Mesenchymal stem cell (in vitro differentiated cells and primary cell): ENCODE results near the gene ALDH8A1. TPM values are rescaled to one million over a fixed set of nuclear protein-coding genes. Genes with fewer than 3 reads are reported as not detected.

Experiments used
- DNase-seq: peaks from one replicate; pipeline ENCODE4 v3.0.0-alpha.2; 2013
- H2AFZ ChIP-seq: one replicate; pipeline ENCODE4 v1.6.1; 2013; ENCODE audit warnings: low read depth, mild to moderate bottlenecking, control low read depth, inconsistent platforms, low read length, moderate library complexity
- H2AK5ac ChIP-seq: 2 replicates; pipeline ENCODE4 v1.6.1; 2013; ENCODE audit warnings: low read length, moderate library complexity, mild to moderate bottlenecking, inconsistent platforms; ENCODE audit not compliant: severe bottlenecking
- H2BK120ac ChIP-seq: one replicate; pipeline ENCODE4 v1.6.1; 2013; ENCODE audit warnings: low read depth, mild to moderate bottlenecking, inconsistent platforms, low read length, moderate library complexity
- H2BK12ac ChIP-seq, 2 experiments: one replicate each; pipeline ENCODE4 v1.6.1; 2013; ENCODE audit warnings: inconsistent platforms in 2 of 2, low read length in 2 of 2, mild to moderate bottlenecking in 2 of 2, moderate library complexity in 2 of 2, control low read depth in 1 of 2
- H2BK15ac ChIP-seq: one replicate; pipeline ENCODE4 v1.6.1; 2013; ENCODE audit warnings: mild to moderate bottlenecking, low read depth, inconsistent platforms; ENCODE audit not compliant: poor library complexity, severe bottlenecking
- H2BK5ac ChIP-seq: 2 replicates; pipeline ENCODE4 v1.6.1; 2013; ENCODE audit warnings: low read depth, mild to moderate bottlenecking, low read length, control low read depth, inconsistent platforms; ENCODE audit not compliant: poor library complexity, severe bottlenecking
- H3K14ac ChIP-seq, 2 experiments: one replicate each; pipeline ENCODE4 v1.6.1; 2013; ENCODE audit warnings: inconsistent platforms in 2 of 2, low read length in 2 of 2, control low read depth in 1 of 2, mild to moderate bottlenecking in 1 of 2, moderate library complexity in 1 of 2
- H3K18ac ChIP-seq, 2 experiments: one replicate each; pipeline ENCODE4 v1.6.1; 2013; ENCODE audit warnings: inconsistent platforms in 2 of 2, low read length in 2 of 2, control low read depth in 1 of 2, low read depth in 1 of 2, mild to moderate bottlenecking in 1 of 2
- H3K23ac ChIP-seq, 2 experiments: one replicate each; pipeline ENCODE4 v1.6.1; 2013; ENCODE audit warnings: inconsistent platforms in 2 of 2, low read length in 2 of 2, mild to moderate bottlenecking in 2 of 2, moderate library complexity in 2 of 2, control low read depth in 1 of 2
- H3K27ac ChIP-seq: 2 replicates; pipeline ENCODE4 v1.5.1; 2013; ENCODE audit warnings: mild to moderate bottlenecking, moderate library complexity, low read length, control low read depth, inconsistent platforms; ENCODE audit not compliant: poor library complexity, severe bottlenecking
- H3K27me3 ChIP-seq, 2 experiments: 2 replicates each; pipeline versions ENCODE4 v1.6.1 to v1.7.0; 2013; ENCODE audit warnings: low read length in 2 of 2, mild to moderate bottlenecking in 2 of 2, moderate library complexity in 2 of 2, control low read depth in 1 of 2, inconsistent platforms in 1 of 2; ENCODE audit not compliant: control insufficient read depth in 1 of 2, insufficient read depth in 1 of 2
- H3K36me3 ChIP-seq, 2 experiments: 2 replicates each; pipeline versions ENCODE4 v1.6.1 to v1.7.0; 2013; ENCODE audit warnings: low read length in 2 of 2, control low read depth in 1 of 2, inconsistent platforms in 1 of 2, low read depth in 1 of 2, mild to moderate bottlenecking in 1 of 2; ENCODE audit not compliant: insufficient read depth in 2 of 2, control insufficient read depth in 1 of 2
- H3K4ac ChIP-seq, 2 experiments: one replicate each; pipeline ENCODE4 v1.6.1; 2013; ENCODE audit warnings: inconsistent platforms in 2 of 2, low read length in 2 of 2, mild to moderate bottlenecking in 2 of 2, moderate library complexity in 2 of 2, control low read depth in 1 of 2, low read depth in 1 of 2
- H3K4me1 ChIP-seq: 2 replicates; pipeline ENCODE4 v1.6.1; 2013; ENCODE audit warnings: low read depth, low read length, control low read depth; ENCODE audit not compliant: control insufficient read depth, insufficient read depth
- H3K4me2 ChIP-seq: 2 replicates; pipeline ENCODE4 v1.6.1; 2013; ENCODE audit warnings: low read length, mild to moderate bottlenecking, inconsistent platforms; ENCODE audit not compliant: poor library complexity, severe bottlenecking
- H3K4me3 ChIP-seq, 2 experiments: 2 replicates each; pipeline versions ENCODE4 v1.5.1 to v1.7.0; 2013; ENCODE audit warnings: low read length in 2 of 2, mild to moderate bottlenecking in 2 of 2, control low read depth in 1 of 2, low read depth in 1 of 2; ENCODE audit not compliant: insufficient read depth in 1 of 2
- H3K79me1 ChIP-seq: replicated peaks from 2 replicates; pipeline ENCODE4 v1.6.1; 2013; ENCODE audit warnings: mild to moderate bottlenecking, control low read depth, low read length, inconsistent platforms; ENCODE audit not compliant: poor library complexity, severe bottlenecking
- H3K9ac ChIP-seq: 2 replicates; pipeline ENCODE4 v1.7.0; 2013; ENCODE audit warnings: mild to moderate bottlenecking, low read length, moderate library complexity
- H3K9me3 ChIP-seq: 2 replicates; pipeline ENCODE4 v1.7.0; 2013; ENCODE audit warnings: mild to moderate bottlenecking, low read length; ENCODE audit not compliant: control insufficient read depth
- H4K8ac ChIP-seq: one replicate; pipeline ENCODE4 v1.6.1; 2013; ENCODE audit warnings: inconsistent platforms, mild to moderate bottlenecking, low read length, moderate library complexity
- H4K91ac ChIP-seq: one replicate; pipeline ENCODE4 v1.6.1; 2013; ENCODE audit warnings: mild to moderate bottlenecking, low read length, inconsistent platforms
- WGBS: methylation state at CpG from one replicate; pipeline ENCODE4 v1.1.7; 2013; ENCODE audit warnings: mixed read lengths; 5-methylcytosine and 5-hydroxymethylcytosine counted together
- polyA plus RNA-seq, 2 experiments: library from polyadenylated mRNA; stranded (reverse); fragments of 200-250 nt; gene quantifications; one replicate each; pipeline ENCODE4 v1.2.3, GENCODE V29; 2013

ALDH8A1 gene
- 0.07 TPM for polyA plus RNA-seq (2013, experiment 1 of 2)
- 0.10 TPM for polyA plus RNA-seq (2013, experiment 2 of 2)

DNA sequence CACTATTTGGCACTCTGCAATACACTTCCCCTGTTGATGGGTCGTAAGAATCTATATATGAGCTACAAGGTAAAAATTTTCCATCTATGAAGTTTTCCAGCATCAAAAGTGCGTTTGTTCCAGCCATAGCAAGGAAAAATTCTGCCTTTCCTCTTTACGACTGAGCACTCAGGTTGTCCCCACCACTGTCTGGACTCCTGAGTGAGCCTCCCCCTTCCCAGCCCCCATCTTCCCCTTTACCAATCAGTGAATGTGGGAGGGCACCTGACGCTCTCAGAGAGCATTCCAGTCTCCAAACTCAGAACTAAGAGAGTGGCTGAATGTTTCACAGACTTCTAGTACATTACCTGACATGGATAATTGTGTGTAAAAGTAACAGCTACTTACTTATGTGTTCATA, at the start of gene ALDH8A1:
ALDH8A1 (minus strand) TSS at position 175 of the 400 bp plus-strand sequence; CDS start at position 127, 48 bp downstream.
- H4K91ac ChIP-seq, result no peak within 1 kb of the TSS
- H3K18ac ChIP-seq, result no peak within 1 kb of the TSS
- no peak within 1 kb of the TSS for H2BK5ac ChIP-seq
- H2BK15ac ChIP-seq, result no peak within 1 kb of the TSS
- WGBS, result 85% methylated on average over 3 of the region's 4 CpGs
- no peak within 1 kb of the TSS for H2AFZ ChIP-seq
- H4K8ac ChIP-seq, result no peak within 1 kb of the TSS
- no peak within 1 kb of the TSS for H3K4ac ChIP-seq
- no peak within 1 kb of the TSS for H2BK12ac ChIP-seq
- H3K4me3 ChIP-seq, result no peak within 1 kb of the TSS
- no peaks in the 10 kb centered on the region for H3K27me3 ChIP-seq
- H3K14ac ChIP-seq, result no peak within 1 kb of the TSS
- H3K9ac ChIP-seq, result no peak within 1 kb of the TSS
- H3K27ac ChIP-seq, result no peak within 1 kb of the TSS
- H2AK5ac ChIP-seq, result no peak within 1 kb of the TSS
- H2BK120ac ChIP-seq, result no peak within 1 kb of the TSS
- no peaks in the 10 kb centered on the region for H3K79me1 ChIP-seq
- H3K4me1 ChIP-seq, result peaks cover 2% of the 10 kb centered on the region
- H3K23ac ChIP-seq, result no peak within 1 kb of the TSS
- DNase-seq, result no peak
- no peaks in the 10 kb centered on the region for H3K9me3 ChIP-seq
- no peak within 1 kb of the TSS for H3K4me2 ChIP-seq
- no peaks in the 10 kb centered on the region for H3K36me3 ChIP-seq

GRCh38 chr6:134999107-134999506, 49.2 kb upstream of the ALDH8A1 start:
- Histone ChIP-seq H3K4me2 (no peak overlapping the region), H3K14ac (no peak overlapping the region), H3K4me1 (no peaks in the 10 kb centered on the region), H3K9ac (no peak overlapping the region), H3K9me3 (no peaks in the 10 kb centered on the region), H3K18ac (no peak overlapping the region), H2AK5ac (no peak overlapping the region), H3K36me3 (peaks cover 4 to 36% of the 10 kb centered on the region in 2 experiments), H2AFZ (no peak overlapping the region), H2BK12ac (no peak overlapping the region), H3K27ac (no peak overlapping the region), H3K4ac (no peak overlapping the region), H4K8ac (no peak overlapping the region), H3K27me3 (no peaks in the 10 kb centered on the region), H2BK15ac (no peak overlapping the region), H2BK120ac (no peak overlapping the region), H4K91ac (no peak overlapping the region), H3K79me1 (peaks cover 8% of the 10 kb centered on the region), H2BK5ac (no peak overlapping the region), H3K23ac (no peak overlapping the region), H3K4me3 (no peak overlapping the region)
- 100% methylated on average over 1 of the region's 1 CpG for WGBS
- DNase-seq, result no peak

- peaks cover 6% of the 10 kb centered on the region for H3K79me1 ChIP-seq
- no peak overlapping the region for H3K4me3 ChIP-seq
- WGBS, result 98% methylated on average over 6 of the region's 9 CpGs
- no peaks in the 10 kb centered on the region for H3K4me1 ChIP-seq
- H2AK5ac ChIP-seq, result no peak overlapping the region
- no peak overlapping the region for H3K14ac ChIP-seq
- H3K27me3 ChIP-seq, result no peaks in the 10 kb centered on the region
- no peak overlapping the region for H3K27ac ChIP-seq
- H2AFZ ChIP-seq, result no peak overlapping the region
- no peak overlapping the region for H4K8ac ChIP-seq
- no peak overlapping the region for H3K9ac ChIP-seq
- no peaks in the 10 kb centered on the region for H3K9me3 ChIP-seq
- no peak overlapping the region for H2BK15ac ChIP-seq
- H2BK120ac ChIP-seq, result no peak overlapping the region
- H3K36me3 ChIP-seq, result peaks cover 4 to 52% of the 10 kb centered on the region in 2 experiments
- no peak overlapping the region for H3K4me2 ChIP-seq
- H2BK12ac ChIP-seq, result no peak overlapping the region
- no peak overlapping the region for H3K23ac ChIP-seq
- H3K18ac ChIP-seq, result no peak overlapping the region
- no peak for DNase-seq
- H3K4ac ChIP-seq, result no peak overlapping the region
- H4K91ac ChIP-seq, result no peak overlapping the region
- H2BK5ac ChIP-seq, result no peak overlapping the region
Observed at GRCh38 chr6:134997133-134997995, 47.5 kb upstream of the ALDH8A1 start.

DNA sequence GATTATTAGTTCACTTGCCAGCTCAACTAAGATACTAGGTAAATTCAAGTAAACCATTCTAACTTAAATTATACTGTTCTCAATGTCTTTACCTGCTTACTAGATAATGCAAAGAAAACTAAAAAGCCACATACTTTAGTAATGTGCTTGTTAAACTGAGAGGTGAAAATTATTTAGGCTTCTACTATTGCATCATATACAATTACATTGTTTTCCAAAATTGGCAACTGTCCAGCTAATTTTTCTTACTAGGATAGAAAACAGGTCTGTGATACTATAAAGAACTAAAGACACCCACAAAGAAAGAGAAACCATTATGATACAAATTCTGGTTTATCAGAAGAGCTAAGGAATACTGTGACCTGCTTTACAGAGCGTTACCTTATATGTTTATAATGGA, 45.6 kb upstream of the ALDH8A1 start:
- Histone ChIP-seq H2AK5ac (no peak overlapping the region), H3K4ac (no peak overlapping the region), H3K23ac (no peak overlapping the region), H2BK12ac (no peak overlapping the region), H3K18ac (no peak overlapping the region), H3K36me3 (peaks cover 4 to 59% of the 10 kb centered on the region in 2 experiments), H3K79me1 (peaks cover 12% of the 10 kb centered on the region), H3K4me1 (no peaks in the 10 kb centered on the region), H3K4me3 (no peak overlapping the region), H3K27me3 (no peaks in the 10 kb centered on the region), H3K14ac (no peak overlapping the region), H2BK120ac (no peak overlapping the region), H4K8ac (no peak overlapping the region), H3K4me2 (no peak overlapping the region), H3K27ac (no peak overlapping the region), H2AFZ (no peak overlapping the region), H3K9ac (no peak overlapping the region), H2BK15ac (no peak overlapping the region), H2BK5ac (no peak overlapping the region), H3K9me3 (no peaks in the 10 kb centered on the region), H4K91ac (no peak overlapping the region)
- DNase-seq, result no peak
- no CpG with 5 or more reads among the region's 1 CpG for WGBS
